ENCODE measurements around the gene SCN1B.
"Not testable (repeated sequence)": the region's sequence is repeated elsewhere in the genome, so short reads cannot be mapped to it uniquely, and the experiment has no call there.

SCN1B gene

GRCh38 chr19:35000647-35001501, 29.4 kb upstream of the SCN1B start:
- no peak for DNase-seq (ENCODE audit: low read depth)

GRCh38 chr19:35002037-35002535, 28.2 kb upstream of the SCN1B start:
- DNase-seq (ENCODE audit: low read depth) = no peak

- DNase-seq (ENCODE audit: low read depth) = no peak
Observed at GRCh38 chr19:35004517-35005255, 25.6 kb upstream of the SCN1B start.

- no peak for DNase-seq (ENCODE audit: low read depth)
Observed at GRCh38 chr19:35005256-35005977, 24.9 kb upstream of the SCN1B start.

GRCh38 chr19:35006007-35006341, 24.3 kb upstream of the SCN1B start:
- not testable (repeated sequence) for DNase-seq (ENCODE audit: low read depth)

GRCh38 chr19:35006342-35006998, 23.8 kb upstream of the SCN1B start:
- DNase-seq (ENCODE audit: low read depth) = no peak

- no peak for DNase-seq (ENCODE audit: low read depth)
Observed at GRCh38 chr19:35006999-35007365, 23.3 kb upstream of the SCN1B start.

- DNase-seq (ENCODE audit: low read depth) = not testable (repeated sequence)
Observed at GRCh38 chr19:35007427-35007826, 22.8 kb upstream of the SCN1B start.

- no peak for DNase-seq (ENCODE audit: low read depth)
Observed at GRCh38 chr19:35008891-35009341, 21.4 kb upstream of the SCN1B start.

GRCh38 chr19:35009424-35010415, 20.6 kb upstream of the SCN1B start:
- DNase-seq (ENCODE audit: low read depth) = no peak

- DNase-seq (ENCODE audit: low read depth) = no peak
Observed at GRCh38 chr19:35011091-35011689, 19.1 kb upstream of the SCN1B start.

GRCh38 chr19:35011737-35012682, 18.3 kb upstream of the SCN1B start:
- no peak for DNase-seq (ENCODE audit: low read depth)

GRCh38 chr19:35013041-35013819, 17.0 kb upstream of the SCN1B start:
- peak; percentile 34 for DNase-seq (ENCODE audit: low read depth)

- DNase-seq (ENCODE audit: low read depth) = no peak
Observed at GRCh38 chr19:35013820-35014754, 16.2 kb upstream of the SCN1B start.

GRCh38 chr19:35014774-35015173, 15.5 kb upstream of the SCN1B start:
- not testable (repeated sequence) for DNase-seq (ENCODE audit: low read depth)

GRCh38 chr19:35015270-35015953, 14.9 kb upstream of the SCN1B start:
- DNase-seq (ENCODE audit: low read depth) = peak; percentile 29

- DNase-seq (ENCODE audit: low read depth) = no peak
Observed at GRCh38 chr19:35015954-35016351, 14.3 kb upstream of the SCN1B start.

Measured in fibroblast of the conjunctiva (primary cell).